GM23338 (cell line): ENCODE data around the gene STOX2. TPM values are rescaled to one million over a fixed set of nuclear protein-coding genes. Genes with fewer than 3 reads are reported as not detected.

ENCODE experiments used
- ATAC-seq: fragments of 200-7000 bp; cut with Tn5 transposase; 3 replicates; pipeline ENCODE4 v1.9.1; 2020
- DNase-seq: peaks from one replicate; pipeline ENCODE4 v3.0.0-alpha.2; 2015; ENCODE audit warnings: low spot score
- H2AFZ ChIP-seq: fragments of 200-600 bp; sonication (generic); 2 replicates; pipeline ENCODE4 v1.8.0; 2016; ENCODE audit warnings: antibody characterized with exemption, mild to moderate bottlenecking, moderate library complexity
- H3F3A ChIP-seq: fragments of 200-600 bp; sonication (generic); replicated peaks from 2 replicates; pipeline ENCODE4 v1.8.0; 2017; ENCODE audit warnings: antibody characterized with exemption, mixed run types, low read depth
- H3K27ac ChIP-seq: fragments of 200-600 bp; sonication (generic); 2 replicates; pipeline ENCODE4 v1.6.1; 2016; ENCODE audit warnings: low read depth
- H3K27me3 ChIP-seq: fragments of 200-600 bp; sonication (generic); 2 replicates; pipeline ENCODE4 v1.8.0; 2016; ENCODE audit warnings: mild to moderate bottlenecking, mixed run types, moderate library complexity; ENCODE audit not compliant: insufficient read depth
- H3K36me3 ChIP-seq: fragments of 200-600 bp; sonication (generic); 2 replicates; pipeline ENCODE4 v1.8.0; 2016; ENCODE audit warnings: mild to moderate bottlenecking; ENCODE audit not compliant: insufficient read depth
- H3K4me1 ChIP-seq: fragments of 200-600 bp; sonication (generic); 2 replicates; pipeline ENCODE4 v1.8.0; 2016; ENCODE audit warnings: mild to moderate bottlenecking, moderate library complexity; ENCODE audit not compliant: insufficient read depth
- H3K4me2 ChIP-seq: fragments of 200-600 bp; sonication (generic); 2 replicates; pipeline ENCODE4 v1.7.1; 2017; ENCODE audit warnings: mixed run types
- H3K4me3 ChIP-seq: fragments of 200-600 bp; sonication (generic); 2 replicates; pipeline ENCODE4 v1.6.1; 2016; ENCODE audit warnings: mixed run types
- H3K79me2 ChIP-seq: fragments of 200-600 bp; sonication (generic); replicated peaks from 2 replicates; pipeline ENCODE4 v1.8.0; 2017; ENCODE audit warnings: mild to moderate bottlenecking; ENCODE audit not compliant: insufficient read depth
- H3K9me2 ChIP-seq: fragments of 200-600 bp; sonication (generic); 2 replicates; pipeline ENCODE4 v1.8.0; 2017; ENCODE audit not compliant: insufficient read depth
- H4K20me1 ChIP-seq: fragments of 200-600 bp; sonication (generic); replicated peaks from 2 replicates; pipeline ENCODE4 v1.8.0; 2017; ENCODE audit warnings: mild to moderate bottlenecking; ENCODE audit not compliant: insufficient read depth
- H3K27ac Mint-ChIP-seq: 2 replicates; pipeline ENCODE4 v1.8.0; 2020; ENCODE audit warnings: inconsistent platforms, mild to moderate bottlenecking, moderate library complexity, mixed read lengths
- H3K27me3 Mint-ChIP-seq: 3 replicates; pipeline ENCODE4 v1.8.0; 2022; ENCODE audit warnings: low read depth, mild to moderate bottlenecking, moderate library complexity, mixed read lengths, inconsistent platforms; ENCODE audit not compliant: insufficient read depth, poor library complexity
- H3K36me3 Mint-ChIP-seq: 3 replicates; pipeline ENCODE4 v1.8.0; 2021; ENCODE audit warnings: low read depth, mild to moderate bottlenecking, inconsistent platforms, moderate library complexity, mixed read lengths
- H3K4me1 Mint-ChIP-seq: 3 replicates; pipeline ENCODE4 v1.8.0; 2020; ENCODE audit warnings: mild to moderate bottlenecking, inconsistent platforms, mixed read lengths
- H3K4me3 Mint-ChIP-seq: 3 replicates; pipeline ENCODE4 v1.8.0; 2021; ENCODE audit warnings: moderate library complexity, mild to moderate bottlenecking, inconsistent platforms, mixed read lengths
- H3K9me3 Mint-ChIP-seq: 3 replicates; pipeline ENCODE4 v1.8.0; 2020; ENCODE audit warnings: moderate library complexity, mild to moderate bottlenecking, inconsistent platforms, mixed read lengths
- CREB1 ChIP-seq: fragments of 250-450 bp; sonication (Bioruptor Pico); IDR thresholded peaks from 2 replicates; pipeline ENCODE4 v1.5.0; 2020; ENCODE audit warnings: low read depth, mild to moderate bottlenecking, moderate library complexity
- EZH2phosphoT487 ChIP-seq: fragments of 200-600 bp; sonication (generic); IDR thresholded peaks from one replicate; pipeline ENCODE4 v1.8.1; 2018; ENCODE audit warnings: antibody characterized with exemption; ENCODE audit not compliant: unreplicated experiment
- JUNB ChIP-seq: IDR thresholded peaks from one replicate; pipeline ENCODE4 v1.6.1; 2016; ENCODE audit warnings: antibody characterized with exemption; ENCODE audit not compliant: unreplicated experiment
- POLR2AphosphoS5 ChIP-seq: IDR thresholded peaks from 2 replicates; pipeline ENCODE4 v1.6.1; 2016; ENCODE audit warnings: antibody characterized with exemption, low read depth
- ZNF114 ChIP-seq: fragments of 250-450 bp; sonication (Bioruptor Pico); IDR thresholded peaks from 2 replicates; pipeline ENCODE4 v1.5.0; 2020; ENCODE audit warnings: mild to moderate bottlenecking, moderate library complexity
- ZNF331 ChIP-seq: fragments of 250-450 bp; sonication (Bioruptor Pico); IDR thresholded peaks from 2 replicates; pipeline ENCODE4 v1.5.0; 2020; ENCODE audit warnings: low read depth, mild to moderate bottlenecking, moderate library complexity
- polyA plus RNA-seq: library from polyadenylated mRNA; unstranded; fragments of >200 nt; fragmentation: Nextera tagmentation; extraction: Ambion mirVana; gene quantifications from 2 replicates; pipeline ENCODE4 v1.2.1, GENCODE V29; 2016
- total RNA-seq: library from RNA; depleted of rRNA; stranded (reverse); fragments of >200 nt; shearing (Covaris generic); gene quantifications from 2 replicates; pipeline ENCODE4 v1.2.3, GENCODE V29; 2014
- TF ChIP-seq, protein P1 (sequence below): IDR thresholded peaks from one replicate; pipeline ENCODE4 v1.6.1; 2018; ENCODE audit warnings: antibody characterized with exemption; ENCODE audit not compliant: unreplicated experiment
- TF ChIP-seq, protein P2 (sequence below): IDR thresholded peaks from 2 replicates; pipeline ENCODE4 v1.6.1; 2016; ENCODE audit warnings: antibody characterized with exemption
- TF ChIP-seq, protein P3 (sequence below): fragments of 250-450 bp; sonication (Bioruptor Pico); IDR thresholded peaks from 2 replicates; pipeline ENCODE4 v1.5.0; 2020; ENCODE audit warnings: mild to moderate bottlenecking, moderate library complexity

STOX2 gene
- total and polyA plus RNA-seq, 2 experiments from 2014 or later, result 19.8 to 20.6 TPM

DNA sequence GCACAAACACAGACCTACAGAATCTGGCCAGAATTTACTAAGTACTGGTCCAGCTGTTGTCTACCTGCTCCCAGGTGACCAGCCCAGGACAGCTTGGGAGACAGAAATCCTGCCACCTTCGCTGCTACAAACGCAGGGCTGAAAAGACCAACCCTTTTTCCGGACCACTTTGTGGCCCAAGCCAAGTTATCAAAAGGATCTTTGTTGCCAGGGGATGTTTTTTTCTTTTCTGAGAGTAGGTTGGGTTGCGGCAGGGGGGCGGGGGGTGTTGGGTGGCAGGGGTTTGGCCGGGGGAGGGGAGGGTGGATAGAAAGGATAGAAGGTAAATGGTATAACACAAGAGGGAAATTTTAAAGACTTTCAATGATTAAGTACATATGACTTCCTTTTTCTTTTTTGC is 63.4 kb downstream of the STOX2 start:
- no peaks in the 10 kb centered on the region for H3K9me2 ChIP-seq
- peaks cover 5% of the 10 kb centered on the region; the same call in 2 of the 3 replicates for H3K36me3 Mint-ChIP-seq
- H3K9me3 Mint-ChIP-seq, result peaks cover 8% of the 10 kb centered on the region
- peaks cover 15% of the 10 kb centered on the region; the same call in 1 of the 2 replicates for H3K4me1 ChIP-seq
- H3K27ac Mint-ChIP-seq, result no peak overlapping the region
- no peaks in the 10 kb centered on the region for H3F3A ChIP-seq
- H3K4me2 ChIP-seq, result peak overlapping the region; percentile 59
- H4K20me1 ChIP-seq, result no peaks in the 10 kb centered on the region
- peaks cover 9% of the 10 kb centered on the region for H3K27me3 Mint-ChIP-seq
- peaks cover 45% of the 10 kb centered on the region for H3K4me1 Mint-ChIP-seq
- H3K79me2 ChIP-seq, result peaks cover 75% of the 10 kb centered on the region
- no peaks in the 10 kb centered on the region for H3K27me3 ChIP-seq
- H3K4me3 ChIP-seq, result no peak overlapping the region
- DNase-seq (peak; percentile 38), ATAC-seq (peak; percentile 57)
- no peak overlapping the region; the same call in 2 of the 3 replicates for H3K4me3 Mint-ChIP-seq
- no peak for TF ChIP-seq JUNB
- TF ChIP-seq, protein P1, sequence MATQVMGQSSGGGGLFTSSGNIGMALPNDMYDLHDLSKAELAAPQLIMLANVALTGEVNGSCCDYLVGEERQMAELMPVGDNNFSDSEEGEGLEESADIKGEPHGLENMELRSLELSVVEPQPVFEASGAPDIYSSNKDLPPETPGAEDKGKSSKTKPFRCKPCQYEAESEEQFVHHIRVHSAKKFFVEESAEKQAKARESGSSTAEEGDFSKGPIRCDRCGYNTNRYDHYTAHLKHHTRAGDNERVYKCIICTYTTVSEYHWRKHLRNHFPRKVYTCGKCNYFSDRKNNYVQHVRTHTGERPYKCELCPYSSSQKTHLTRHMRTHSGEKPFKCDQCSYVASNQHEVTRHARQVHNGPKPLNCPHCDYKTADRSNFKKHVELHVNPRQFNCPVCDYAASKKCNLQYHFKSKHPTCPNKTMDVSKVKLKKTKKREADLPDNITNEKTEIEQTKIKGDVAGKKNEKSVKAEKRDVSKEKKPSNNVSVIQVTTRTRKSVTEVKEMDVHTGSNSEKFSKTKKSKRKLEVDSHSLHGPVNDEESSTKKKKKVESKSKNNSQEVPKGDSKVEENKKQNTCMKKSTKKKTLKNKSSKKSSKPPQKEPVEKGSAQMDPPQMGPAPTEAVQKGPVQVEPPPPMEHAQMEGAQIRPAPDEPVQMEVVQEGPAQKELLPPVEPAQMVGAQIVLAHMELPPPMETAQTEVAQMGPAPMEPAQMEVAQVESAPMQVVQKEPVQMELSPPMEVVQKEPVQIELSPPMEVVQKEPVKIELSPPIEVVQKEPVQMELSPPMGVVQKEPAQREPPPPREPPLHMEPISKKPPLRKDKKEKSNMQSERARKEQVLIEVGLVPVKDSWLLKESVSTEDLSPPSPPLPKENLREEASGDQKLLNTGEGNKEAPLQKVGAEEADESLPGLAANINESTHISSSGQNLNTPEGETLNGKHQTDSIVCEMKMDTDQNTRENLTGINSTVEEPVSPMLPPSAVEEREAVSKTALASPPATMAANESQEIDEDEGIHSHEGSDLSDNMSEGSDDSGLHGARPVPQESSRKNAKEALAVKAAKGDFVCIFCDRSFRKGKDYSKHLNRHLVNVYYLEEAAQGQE, result no peak
- TF ChIP-seq, protein P2, sequence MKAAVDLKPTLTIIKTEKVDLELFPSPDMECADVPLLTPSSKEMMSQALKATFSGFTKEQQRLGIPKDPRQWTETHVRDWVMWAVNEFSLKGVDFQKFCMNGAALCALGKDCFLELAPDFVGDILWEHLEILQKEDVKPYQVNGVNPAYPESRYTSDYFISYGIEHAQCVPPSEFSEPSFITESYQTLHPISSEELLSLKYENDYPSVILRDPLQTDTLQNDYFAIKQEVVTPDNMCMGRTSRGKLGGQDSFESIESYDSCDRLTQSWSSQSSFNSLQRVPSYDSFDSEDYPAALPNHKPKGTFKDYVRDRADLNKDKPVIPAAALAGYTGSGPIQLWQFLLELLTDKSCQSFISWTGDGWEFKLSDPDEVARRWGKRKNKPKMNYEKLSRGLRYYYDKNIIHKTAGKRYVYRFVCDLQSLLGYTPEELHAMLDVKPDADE, result no peak
- TF ChIP-seq CREB1, result no peak
- no peak for TF ChIP-seq EZH2phosphoT487
- TF ChIP-seq ZNF331 (CRISPR knock-in tag), result no peak
- H2AFZ ChIP-seq, result no peak overlapping the region
- H3K36me3 ChIP-seq, result 0 out of 2 replicates have a peak, but pooled peaks cover under 1% of the 10 kb centered on the region
- H3K27ac ChIP-seq, result no peak overlapping the region

DNA sequence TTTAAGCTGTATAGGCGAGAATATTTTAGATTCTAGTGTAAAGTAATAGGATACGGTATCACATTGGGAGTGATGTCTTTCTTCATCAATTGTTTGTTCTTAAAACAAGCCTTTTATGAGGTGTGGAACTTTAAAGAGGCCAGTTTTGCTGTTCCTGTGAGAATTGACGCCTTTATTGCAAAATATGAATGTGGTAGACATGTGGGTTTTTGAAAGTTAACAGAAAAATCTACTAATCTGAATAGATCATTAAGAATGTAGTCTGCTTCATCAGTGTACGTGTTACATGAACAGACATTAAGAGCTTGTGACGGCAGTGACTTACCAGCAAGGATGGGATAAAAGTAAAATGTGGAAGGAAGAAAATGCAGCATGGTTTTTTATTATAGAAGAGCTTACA is 63.8 kb downstream of the STOX2 start:
- no peaks in the 10 kb centered on the region for H3K27me3 ChIP-seq
- H3K9me3 Mint-ChIP-seq, result peaks cover 11% of the 10 kb centered on the region
- H4K20me1 ChIP-seq, result no peaks in the 10 kb centered on the region
- H2AFZ ChIP-seq, result no peak overlapping the region
- DNase-seq, result no peak
- H3K4me1 ChIP-seq, result peaks cover 15% of the 10 kb centered on the region; the same call in 1 of the 2 replicates
- H3K4me2 ChIP-seq, result no peak overlapping the region
- H3K36me3 Mint-ChIP-seq, result peaks cover 6% of the 10 kb centered on the region; the same call in 2 of the 3 replicates
- peaks cover 9% of the 10 kb centered on the region for H3K27me3 Mint-ChIP-seq
- H3K4me3 Mint-ChIP-seq, result no peak overlapping the region
- no peaks in the 10 kb centered on the region for H3F3A ChIP-seq
- H3K27ac Mint-ChIP-seq, result no peak overlapping the region
- no peak for ATAC-seq
- peaks cover 45% of the 10 kb centered on the region for H3K4me1 Mint-ChIP-seq
- no peaks in the 10 kb centered on the region for H3K9me2 ChIP-seq
- H3K36me3 ChIP-seq, result peaks cover 4% of the 10 kb centered on the region; the same call in 1 of the 2 replicates
- no peak overlapping the region for H3K27ac ChIP-seq
- H3K79me2 ChIP-seq, result peaks cover 74% of the 10 kb centered on the region
- no peak overlapping the region for H3K4me3 ChIP-seq
- TF ChIP-seq, protein P3, sequence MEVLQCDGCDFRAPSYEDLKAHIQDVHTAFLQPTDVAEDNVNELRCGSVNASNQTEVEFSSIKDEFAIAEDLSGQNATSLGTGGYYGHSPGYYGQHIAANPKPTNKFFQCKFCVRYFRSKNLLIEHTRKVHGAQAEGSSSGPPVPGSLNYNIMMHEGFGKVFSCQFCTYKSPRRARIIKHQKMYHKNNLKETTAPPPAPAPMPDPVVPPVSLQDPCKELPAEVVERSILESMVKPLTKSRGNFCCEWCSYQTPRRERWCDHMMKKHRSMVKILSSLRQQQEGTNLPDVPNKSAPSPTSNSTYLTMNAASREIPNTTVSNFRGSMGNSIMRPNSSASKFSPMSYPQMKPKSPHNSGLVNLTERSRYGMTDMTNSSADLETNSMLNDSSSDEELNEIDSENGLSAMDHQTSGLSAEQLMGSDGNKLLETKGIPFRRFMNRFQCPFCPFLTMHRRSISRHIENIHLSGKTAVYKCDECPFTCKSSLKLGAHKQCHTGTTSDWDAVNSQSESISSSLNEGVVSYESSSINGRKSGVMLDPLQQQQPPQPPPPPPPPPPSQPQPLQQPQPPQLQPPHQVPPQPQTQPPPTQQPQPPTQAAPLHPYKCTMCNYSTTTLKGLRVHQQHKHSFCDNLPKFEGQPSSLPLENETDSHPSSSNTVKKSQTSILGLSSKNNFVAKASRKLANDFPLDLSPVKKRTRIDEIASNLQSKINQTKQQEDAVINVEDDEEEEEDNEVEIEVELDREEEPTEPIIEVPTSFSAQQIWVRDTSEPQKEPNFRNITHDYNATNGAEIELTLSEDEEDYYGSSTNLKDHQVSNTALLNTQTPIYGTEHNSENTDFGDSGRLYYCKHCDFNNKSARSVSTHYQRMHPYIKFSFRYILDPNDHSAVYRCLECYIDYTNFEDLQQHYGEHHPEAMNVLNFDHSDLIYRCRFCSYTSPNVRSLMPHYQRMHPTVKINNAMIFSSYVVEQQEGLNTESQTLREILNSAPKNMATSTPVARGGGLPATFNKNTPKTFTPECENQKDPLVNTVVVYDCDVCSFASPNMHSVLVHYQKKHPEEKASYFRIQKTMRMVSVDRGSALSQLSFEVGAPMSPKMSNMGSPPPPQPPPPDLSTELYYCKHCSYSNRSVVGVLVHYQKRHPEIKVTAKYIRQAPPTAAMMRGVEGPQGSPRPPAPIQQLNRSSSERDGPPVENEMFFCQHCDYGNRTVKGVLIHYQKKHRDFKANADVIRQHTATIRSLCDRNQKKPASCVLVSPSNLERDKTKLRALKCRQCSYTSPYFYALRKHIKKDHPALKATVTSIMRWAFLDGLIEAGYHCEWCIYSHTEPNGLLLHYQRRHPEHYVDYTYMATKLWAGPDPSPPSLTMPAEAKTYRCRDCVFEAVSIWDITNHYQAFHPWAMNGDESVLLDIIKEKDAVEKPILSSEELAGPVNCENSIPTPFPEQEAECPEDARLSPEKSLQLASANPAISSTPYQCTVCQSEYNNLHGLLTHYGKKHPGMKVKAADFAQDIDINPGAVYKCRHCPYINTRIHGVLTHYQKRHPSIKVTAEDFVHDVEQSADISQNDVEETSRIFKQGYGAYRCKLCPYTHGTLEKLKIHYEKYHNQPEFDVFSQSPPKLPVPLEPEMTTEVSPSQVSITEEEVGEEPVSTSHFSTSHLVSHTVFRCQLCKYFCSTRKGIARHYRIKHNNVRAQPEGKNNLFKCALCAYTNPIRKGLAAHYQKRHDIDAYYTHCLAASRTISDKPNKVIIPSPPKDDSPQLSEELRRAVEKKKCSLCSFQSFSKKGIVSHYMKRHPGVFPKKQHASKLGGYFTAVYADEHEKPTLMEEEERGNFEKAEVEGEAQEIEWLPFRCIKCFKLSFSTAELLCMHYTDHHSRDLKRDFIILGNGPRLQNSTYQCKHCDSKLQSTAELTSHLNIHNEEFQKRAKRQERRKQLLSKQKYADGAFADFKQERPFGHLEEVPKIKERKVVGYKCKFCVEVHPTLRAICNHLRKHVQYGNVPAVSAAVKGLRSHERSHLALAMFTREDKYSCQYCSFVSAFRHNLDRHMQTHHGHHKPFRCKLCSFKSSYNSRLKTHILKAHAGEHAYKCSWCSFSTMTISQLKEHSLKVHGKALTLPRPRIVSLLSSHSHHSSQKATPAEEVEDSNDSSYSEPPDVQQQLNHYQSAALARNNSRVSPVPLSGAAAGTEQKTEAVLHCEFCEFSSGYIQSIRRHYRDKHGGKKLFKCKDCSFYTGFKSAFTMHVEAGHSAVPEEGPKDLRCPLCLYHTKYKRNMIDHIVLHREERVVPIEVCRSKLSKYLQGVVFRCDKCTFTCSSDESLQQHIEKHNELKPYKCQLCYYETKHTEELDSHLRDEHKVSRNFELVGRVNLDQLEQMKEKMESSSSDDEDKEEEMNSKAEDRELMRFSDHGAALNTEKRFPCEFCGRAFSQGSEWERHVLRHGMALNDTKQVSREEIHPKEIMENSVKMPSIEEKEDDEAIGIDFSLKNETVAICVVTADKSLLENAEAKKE (CRISPR knock-in tag), result no peak
- no peak for TF ChIP-seq EZH2phosphoT487
- TF ChIP-seq ZNF331 (CRISPR knock-in tag), result no peak
- TF ChIP-seq ZNF114, result no peak
- no peak for TF ChIP-seq CREB1
- TF ChIP-seq POLR2AphosphoS5, result no peak
